Upper lobe of right lung (tissue), 1 donor: ENCODE measurements around the gene TRPC5OS. TPM values are rescaled to one million over a fixed set of nuclear protein-coding genes. Genes with fewer than 3 reads are reported as not detected.

ENCODE experiments used
- ATAC-seq: fragments of 200-7000 bp; cut with Tn5 transposase; one replicate; pipeline ENCODE4 v1.9.1; 2020; ENCODE audit warnings: mild to moderate bottlenecking, moderate library complexity
- DNase-seq: peaks from one replicate; pipeline ENCODE4 v3.0.0-alpha.2; 2020
- H3K27ac ChIP-seq: fragments of 200-600 bp; one replicate; pipeline ENCODE4 v1.8.0; 2022
- H3K27me3 ChIP-seq: fragments of 200-600 bp; one replicate; pipeline ENCODE4 v1.8.0; 2022; ENCODE audit warnings: mild to moderate bottlenecking
- H3K36me3 ChIP-seq: fragments of 200-600 bp; one replicate; pipeline ENCODE4 v1.8.0; 2022
- H3K4me1 ChIP-seq: fragments of 200-600 bp; one replicate; pipeline ENCODE4 v1.8.0; 2022
- H3K4me3 ChIP-seq: fragments of 200-600 bp; one replicate; pipeline ENCODE4 v1.8.0; 2022; ENCODE audit warnings: mild to moderate bottlenecking
- H3K9me3 ChIP-seq: fragments of 200-600 bp; one replicate; pipeline ENCODE4 v1.8.0; 2022
- CTCF ChIP-seq: fragments of 200-600 bp; IDR thresholded peaks from one replicate; pipeline ENCODE4 v1.8.0; 2022; ENCODE audit warnings: antibody characterized with exemption
- intact Hi-C: fragments of 100-400 bp; cut with DNase I; formaldehyde crosslinking; loops from one replicate; pipeline ENCODE4 v1.11.0; 2022
- total RNA-seq: library from RNA; stranded (reverse); fragmentation: NEBNext Ultra II Directional; extraction: Animal tissue kit (Norgen Biotek cat#: 25700); gene quantifications from one replicate; pipeline ENCODE4 v1.2.1, GENCODE V29; 2021
- donor health status: DM: no; HTN: yes; CAD: no; lungs with severe emphysema.

Gene TRPC5OS
- total RNA-seq, 1 donor from 2014 or later: not detected

DNA sequence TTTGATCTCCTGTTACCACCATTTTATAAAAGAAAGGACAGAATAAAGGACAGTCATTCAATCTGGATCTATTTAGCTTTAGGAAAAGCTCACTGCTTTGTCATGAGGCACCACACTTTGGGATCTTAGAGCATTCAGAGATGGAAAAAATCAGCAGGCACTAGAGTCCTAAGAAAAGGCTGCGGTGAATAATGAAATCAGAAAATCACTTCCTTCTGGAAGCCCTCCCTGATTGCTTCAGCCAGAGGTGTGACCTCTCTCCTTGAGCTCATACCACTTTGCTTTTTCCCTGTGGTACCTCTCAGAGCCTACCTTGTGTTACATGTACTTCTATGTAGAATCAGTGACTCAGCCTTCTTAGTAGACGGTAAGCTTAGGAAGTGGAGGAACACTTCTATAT, 8.7 kb upstream of the TRPC5OS start:
- no peaks in the 10 kb centered on the region for H3K27me3 ChIP-seq
- no peak for TF ChIP-seq CTCF
- no peak for ATAC-seq
- no peak overlapping the region for H3K4me3 ChIP-seq
- H3K27ac ChIP-seq: no peak overlapping the region
- no peaks in the 10 kb centered on the region for H3K9me3 ChIP-seq
- H3K4me1 ChIP-seq: no peaks in the 10 kb centered on the region
- intact Hi-C loops: no loop called here
- DNase-seq: no peak
- H3K36me3 ChIP-seq: no peaks in the 10 kb centered on the region

GRCh38 chrX:111868726-111869638, 7.0 kb upstream of the TRPC5OS start:
- DNase-seq (no peak), ATAC-seq (no peak)
- H3K4me1 ChIP-seq: no peaks in the 10 kb centered on the region
- H3K27me3 ChIP-seq: no peaks in the 10 kb centered on the region
- no peaks in the 10 kb centered on the region for H3K9me3 ChIP-seq
- no peak overlapping the region for H3K4me3 ChIP-seq
- no peak overlapping the region for H3K27ac ChIP-seq
- TF ChIP-seq CTCF: no peak
- intact Hi-C loops: no loop called here
- H3K36me3 ChIP-seq: no peaks in the 10 kb centered on the region

- no peak overlapping the region for H3K4me3 ChIP-seq
- no peaks in the 10 kb centered on the region for H3K4me1 ChIP-seq
- DNase-seq (no peak), ATAC-seq (peak; percentile 88)
- H3K27ac ChIP-seq: no peak overlapping the region
- no peaks in the 10 kb centered on the region for H3K9me3 ChIP-seq
- no peaks in the 10 kb centered on the region for H3K27me3 ChIP-seq
- intact Hi-C loops: no loop called here
- H3K36me3 ChIP-seq: no peaks in the 10 kb centered on the region
- TF ChIP-seq CTCF: peak; percentile 60
Measured at GRCh38 chrX:111869639-111870034, 6.3 kb upstream of the TRPC5OS start.

GRCh38 chrX:111874241-111874640, 1.7 kb upstream of the TRPC5OS start:
- ATAC-seq (no peak), DNase-seq (no peak)
- TF ChIP-seq CTCF: no peak
- no peaks in the 10 kb centered on the region for H3K4me1 ChIP-seq
- intact Hi-C loops: no loop called here
- no peak overlapping the region for H3K4me3 ChIP-seq
- no peaks in the 10 kb centered on the region for H3K9me3 ChIP-seq
- H3K27ac ChIP-seq: no peak overlapping the region
- H3K36me3 ChIP-seq: no peaks in the 10 kb centered on the region
- no peaks in the 10 kb centered on the region for H3K27me3 ChIP-seq

GRCh38 chrX:111876646-111877045, 665 bp downstream of the TRPC5OS start:
- H3K4me1 ChIP-seq: no peaks in the 10 kb centered on the region
- intact Hi-C loops: no loop called here
- no peak for DNase-seq
- H3K9me3 ChIP-seq: no peaks in the 10 kb centered on the region
- no peaks in the 10 kb centered on the region for H3K27me3 ChIP-seq
- no peaks in the 10 kb centered on the region for H3K36me3 ChIP-seq
- TF ChIP-seq CTCF: no peak
- H3K4me3 ChIP-seq: no peak overlapping the region
- no peak overlapping the region for H3K27ac ChIP-seq
- no peak for ATAC-seq
